PC-9 (cell line): ENCODE data around the gene GMDS. TPM values are rescaled to one million over a fixed set of nuclear protein-coding genes. Genes with fewer than 3 reads are reported as not detected.

Experiments used
- BruUV-seq: library from RNA; stranded (reverse); fragments of 400-500 nt; replicated peaks from 2 replicates; lab custom pipeline; 2021; lab: Mats Ljungman, UMichigan
- CTCF ChIA-PET: fragments of 300-600 bp; sonication (Branson Sonifier 250); formaldehyde crosslinking; loops from one replicate; lab custom pipeline; 2022; ENCODE audit warnings: antibody characterized with exemption; lab: Charles Lee
- POLR2A ChIA-PET: fragments of 300-600 bp; sonication (Branson Sonifier 250); formaldehyde crosslinking; loops from one replicate; lab custom pipeline; 2022; ENCODE audit warnings: antibody characterized with exemption; ENCODE audit not compliant: unreplicated experiment; lab: Charles Lee
- DNase-seq, 2 experiments: peaks; one replicate each; pipeline versions ENCODE4 v3.0.0 to v3.0.0-alpha.2; 2015 to 2022; ENCODE audit warnings: mixed read lengths in 1 of 2
- H2AFZ ChIP-seq: fragments of 200-600 bp; sonication (generic); 2 replicates; pipeline ENCODE4 v1.8.1; 2017; ENCODE audit warnings: antibody characterized with exemption
- H3F3A ChIP-seq: fragments of 200-600 bp; sonication (generic); 2 replicates; pipeline ENCODE4 v1.8.1; 2017; ENCODE audit warnings: antibody characterized with exemption, mild to moderate bottlenecking, low read depth; ENCODE audit not compliant: insufficient read depth
- H3K27ac ChIP-seq: fragments of 200-600 bp; sonication (generic); 2 replicates; pipeline ENCODE4 v1.6.1; 2016; ENCODE audit warnings: mixed run types
- H3K27me3 ChIP-seq: fragments of 200-600 bp; sonication (generic); 2 replicates; pipeline ENCODE4 v1.6.1; 2016; ENCODE audit warnings: low read depth, mixed run types; ENCODE audit not compliant: insufficient read depth
- H3K36me3 ChIP-seq: fragments of 200-600 bp; sonication (generic); 2 replicates; pipeline ENCODE4 v1.6.1; 2016; ENCODE audit warnings: low read depth, mixed run types
- H3K4me1 ChIP-seq: fragments of 200-600 bp; sonication (generic); replicated peaks from 2 replicates; pipeline ENCODE4 v1.6.1; 2016; ENCODE audit warnings: mixed run types; ENCODE audit not compliant: insufficient read depth
- H3K4me2 ChIP-seq: fragments of 200-600 bp; sonication (generic); 2 replicates; pipeline ENCODE4 v1.6.1; 2017; ENCODE audit warnings: mixed run types
- H3K4me3 ChIP-seq: fragments of 200-600 bp; sonication (generic); 2 replicates; pipeline ENCODE4 v1.6.1; 2016; ENCODE audit warnings: mixed run types
- H3K79me2 ChIP-seq: fragments of 200-600 bp; sonication (generic); 2 replicates; pipeline ENCODE4 v1.6.1; 2017; ENCODE audit warnings: low read depth, mixed run types
- H3K9me2 ChIP-seq: fragments of 200-600 bp; sonication (generic); 2 replicates; pipeline ENCODE4 v1.8.1; 2017; ENCODE audit warnings: mild to moderate bottlenecking; ENCODE audit not compliant: insufficient read depth
- H3K9me3 ChIP-seq: fragments of 200-600 bp; sonication (generic); 2 replicates; pipeline ENCODE4 v1.8.1; 2016; ENCODE audit warnings: low read depth; ENCODE audit not compliant: insufficient read depth
- H4K20me1 ChIP-seq: fragments of 200-600 bp; sonication (generic); 2 replicates; pipeline ENCODE4 v1.8.1; 2017; ENCODE audit not compliant: insufficient read depth
- CTCF ChIP-seq: fragments of 200-600 bp; sonication (generic); conservative IDR thresholded peaks from 2 replicates; pipeline ENCODE4 v1.6.1; 2017; ENCODE audit warnings: mixed run types, antibody characterized with exemption, mild to moderate bottlenecking, moderate library complexity
- EZH2 ChIP-seq: fragments of 200-600 bp; sonication (generic); IDR thresholded peaks from 2 replicates; pipeline ENCODE4 v1.8.0; 2017; ENCODE audit warnings: antibody characterized with exemption, low read depth
- intact Hi-C: fragments of 100-400 bp; cut with micrococcal nuclease; formaldehyde crosslinking; loops from one replicate; pipeline ENCODE4 v1.10.0; 2022; ENCODE audit not compliant: unreplicated experiment
- total RNA-seq: library from RNA; stranded (reverse); gene quantifications from 2 replicates; pipeline ENCODE4 v1.2.3, GENCODE V29; 2021

The GMDS gene
- total RNA-seq, 1 experiment from 2014 or later = 30.1 TPM

GRCh38 chr6:2216794-2217383 is 28.5 kb downstream of the GMDS start:
- Histone ChIP-seq H4K20me1 (no peaks in the 10 kb centered on the region), H3K9me3 (no peaks in the 10 kb centered on the region), H3K27me3 (no peaks in the 10 kb centered on the region), H3F3A (no peaks in the 10 kb centered on the region), H3K4me3 (no peak overlapping the region), H3K36me3 (no peaks in the 10 kb centered on the region), H3K27ac (no peak overlapping the region), H3K4me2 (no peak overlapping the region), H3K9me2 (no peaks in the 10 kb centered on the region), H3K4me1 (no peaks in the 10 kb centered on the region), H3K79me2 (0 out of 2 replicates have a peak, but pooled peaks cover 10% of the 10 kb centered on the region), H2AFZ (no peak overlapping the region)
- TF ChIP-seq EZH2 = no peak
- TF ChIP-seq CTCF = no peak
- intact Hi-C loops = no loop called here
- DNase-seq = no peak
- POLR2A ChIA-PET = no interaction called here
- BruUV-seq = no TSS peak
- CTCF ChIA-PET = no interaction called here

- BruUV-seq = no TSS peak
- Histone ChIP-seq H4K20me1 (no peaks in the 10 kb centered on the region), H3K4me1 (no peaks in the 10 kb centered on the region)
Observed at GRCh38 chr6:2215342-2215741, 30.1 kb downstream of the GMDS start.

GRCh38 chr6:2213086-2213485 is 32.3 kb downstream of the GMDS start:
- no peaks in the 10 kb centered on the region for H3K9me3 ChIP-seq
- no peaks in the 10 kb centered on the region for H3K27me3 ChIP-seq
- BruUV-seq = no TSS peak
- TF ChIP-seq EZH2 (no peak), CTCF (no peak)
- no peaks in the 10 kb centered on the region for H3K9me2 ChIP-seq
- no peaks in the 10 kb centered on the region for H3K4me1 ChIP-seq
- DNase-seq = no peak
- no peak overlapping the region for H3K4me2 ChIP-seq
- no peak overlapping the region for H3K27ac ChIP-seq
- H4K20me1 ChIP-seq = no peaks in the 10 kb centered on the region
- intact Hi-C loops = no loop called here
- no peaks in the 10 kb centered on the region for H3K79me2 ChIP-seq
- no peak overlapping the region for H2AFZ ChIP-seq
- H3K4me3 ChIP-seq = no peak overlapping the region
- POLR2A ChIA-PET = no interaction called here
- CTCF ChIA-PET = no interaction called here
- H3F3A ChIP-seq = no peaks in the 10 kb centered on the region
- H3K36me3 ChIP-seq = no peaks in the 10 kb centered on the region

More at GRCh38 chr6:2215342-2215741, 30.1 kb downstream of the GMDS start:
- Histone ChIP-seq H2AFZ (no peak overlapping the region), H3K4me3 (no peak overlapping the region), H3K9me3 (no peaks in the 10 kb centered on the region), H3K4me2 (no peak overlapping the region), H3F3A (no peaks in the 10 kb centered on the region), H3K79me2 (0 out of 2 replicates have a peak, but pooled peaks cover 7% of the 10 kb centered on the region), H3K9me2 (no peaks in the 10 kb centered on the region), H3K27me3 (no peaks in the 10 kb centered on the region), H3K27ac (no peak overlapping the region), H3K36me3 (no peaks in the 10 kb centered on the region)
- no peak for DNase-seq
- ChIA-PET CTCF (no interaction called here), POLR2A (no interaction called here)
- TF ChIP-seq CTCF (no peak), EZH2 (no peak)
- intact Hi-C loops = no loop called here
